ENCODE measurements around the gene SPEM3. TPM values are rescaled to one million over a fixed set of nuclear protein-coding genes. Genes with fewer than 3 reads are reported as not detected.
A peak's percentile ranks its signal among the peaks of the same experiment; 100 is the strongest.

Gene SPEM3
- total RNA-seq, 3 donors from 2014 or later, result not detected

DNA sequence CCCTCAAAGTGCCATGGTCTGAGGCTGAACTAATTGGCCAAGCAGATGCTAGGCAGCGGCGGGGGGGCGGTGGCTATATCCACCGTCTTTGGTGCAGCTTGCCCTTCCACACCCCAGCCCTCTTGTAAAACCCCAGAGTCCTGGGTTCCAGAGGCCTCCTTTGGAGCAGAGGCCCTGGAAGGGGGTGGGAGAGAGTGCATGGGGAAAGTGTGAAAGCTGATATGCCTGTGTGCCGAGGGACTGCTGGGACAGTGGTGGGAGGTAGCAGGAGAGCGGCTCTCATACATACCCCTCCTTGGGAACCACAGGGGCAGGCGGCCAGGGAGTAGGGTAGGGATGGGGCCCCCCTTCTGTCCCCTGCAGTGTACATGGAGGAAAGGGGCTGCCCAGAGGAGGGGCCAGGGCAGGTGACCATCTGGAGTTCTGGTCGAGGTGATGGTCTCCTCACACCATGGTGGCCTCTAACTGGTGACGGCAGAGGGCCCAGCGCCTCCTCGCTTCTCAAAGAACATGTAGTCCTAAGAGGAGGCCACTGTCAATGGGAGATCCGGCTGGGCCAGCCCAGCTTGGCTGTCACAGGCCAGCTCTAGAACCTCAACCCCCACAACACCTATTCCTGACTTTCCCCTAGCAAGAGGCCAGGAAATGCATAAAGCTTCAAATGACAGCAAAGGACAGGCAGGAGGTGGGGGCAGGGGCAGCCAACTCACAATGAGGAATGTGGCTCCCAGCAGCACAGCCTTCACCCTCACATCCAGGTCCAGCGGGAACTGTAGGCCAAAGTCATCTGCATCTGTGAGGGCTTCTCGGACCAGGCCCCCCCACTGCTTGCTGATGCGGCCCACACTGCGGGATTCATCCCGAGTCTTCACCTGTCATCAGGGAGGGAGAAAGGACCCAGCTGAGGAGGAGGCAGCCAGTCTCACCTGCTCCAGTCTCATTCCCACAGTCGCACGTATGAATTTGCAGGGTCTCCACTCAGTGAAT, 38.4 kb upstream of the SPEM3 start:
- Histone ChIP-seq H3K9me3 (no peaks in the 10 kb centered on the region), H3K4me1 (peaks cover 0 to 7% of the 10 kb centered on the region in 2 donors), H3K27ac (no peak overlapping the region), H3K27me3 (no peaks in the 10 kb centered on the region), H3K36me3 (peaks cover 9% of the 10 kb centered on the region), H3K4me3 (no peak overlapping the region)
- intact Hi-C loops (cut with DNase I; ENCODE audit: low total_unique reads), result no loop called here
- TF ChIP-seq POLR2A (IDR thresholded peaks at IDR 0.05), result no peak
- no peak for TF ChIP-seq POLR2AphosphoS5 (IDR thresholded peaks at IDR 0.05)
- TF ChIP-seq, protein P1, sequence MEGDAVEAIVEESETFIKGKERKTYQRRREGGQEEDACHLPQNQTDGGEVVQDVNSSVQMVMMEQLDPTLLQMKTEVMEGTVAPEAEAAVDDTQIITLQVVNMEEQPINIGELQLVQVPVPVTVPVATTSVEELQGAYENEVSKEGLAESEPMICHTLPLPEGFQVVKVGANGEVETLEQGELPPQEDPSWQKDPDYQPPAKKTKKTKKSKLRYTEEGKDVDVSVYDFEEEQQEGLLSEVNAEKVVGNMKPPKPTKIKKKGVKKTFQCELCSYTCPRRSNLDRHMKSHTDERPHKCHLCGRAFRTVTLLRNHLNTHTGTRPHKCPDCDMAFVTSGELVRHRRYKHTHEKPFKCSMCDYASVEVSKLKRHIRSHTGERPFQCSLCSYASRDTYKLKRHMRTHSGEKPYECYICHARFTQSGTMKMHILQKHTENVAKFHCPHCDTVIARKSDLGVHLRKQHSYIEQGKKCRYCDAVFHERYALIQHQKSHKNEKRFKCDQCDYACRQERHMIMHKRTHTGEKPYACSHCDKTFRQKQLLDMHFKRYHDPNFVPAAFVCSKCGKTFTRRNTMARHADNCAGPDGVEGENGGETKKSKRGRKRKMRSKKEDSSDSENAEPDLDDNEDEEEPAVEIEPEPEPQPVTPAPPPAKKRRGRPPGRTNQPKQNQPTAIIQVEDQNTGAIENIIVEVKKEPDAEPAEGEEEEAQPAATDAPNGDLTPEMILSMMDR (IDR thresholded peaks at IDR 0.05), result no peak
- DNase-seq (ENCODE audit: low spot score in 2 of 2), result no peak

DNA sequence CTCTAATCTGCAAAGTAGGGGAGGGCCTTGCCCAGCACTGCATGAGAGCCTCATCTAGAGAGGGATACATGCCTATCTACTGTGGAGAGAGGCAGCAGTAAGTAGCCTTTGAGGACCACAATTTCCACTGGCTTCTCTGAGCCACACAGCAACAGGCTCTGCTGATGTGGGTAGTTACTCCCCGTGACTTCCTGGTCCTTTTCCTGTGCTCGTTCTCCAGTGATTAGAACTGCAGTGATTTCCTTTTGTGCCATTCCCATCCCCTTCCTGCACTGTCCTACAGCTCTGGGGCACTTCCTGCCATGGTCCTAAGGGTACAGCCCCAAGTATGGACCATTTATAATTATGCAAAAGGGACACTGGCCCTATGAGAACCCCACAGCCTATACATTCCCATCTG, 37.4 kb upstream of the SPEM3 start:
- H3K27me3 ChIP-seq, result no peaks in the 10 kb centered on the region
- no peaks in the 10 kb centered on the region for H3K9me3 ChIP-seq
- H3K4me1 ChIP-seq, result peaks cover 0 to 7% of the 10 kb centered on the region in 2 donors
- intact Hi-C loops (cut with DNase I; ENCODE audit: low total_unique reads), result no loop called here
- H3K36me3 ChIP-seq, result peaks cover 9% of the 10 kb centered on the region
- TF ChIP-seq, protein P1 (IDR thresholded peaks at IDR 0.05), result no peak
- TF ChIP-seq POLR2AphosphoS5 (IDR thresholded peaks at IDR 0.05) (no peak), POLR2A (IDR thresholded peaks at IDR 0.05) (no peak)
- H3K27ac ChIP-seq, result peak overlapping the region in 1 of 2 donors; percentile 17
- DNase-seq (ENCODE audit: low spot score in 2 of 2), result no peak
- no peak overlapping the region for H3K4me3 ChIP-seq

DNA sequence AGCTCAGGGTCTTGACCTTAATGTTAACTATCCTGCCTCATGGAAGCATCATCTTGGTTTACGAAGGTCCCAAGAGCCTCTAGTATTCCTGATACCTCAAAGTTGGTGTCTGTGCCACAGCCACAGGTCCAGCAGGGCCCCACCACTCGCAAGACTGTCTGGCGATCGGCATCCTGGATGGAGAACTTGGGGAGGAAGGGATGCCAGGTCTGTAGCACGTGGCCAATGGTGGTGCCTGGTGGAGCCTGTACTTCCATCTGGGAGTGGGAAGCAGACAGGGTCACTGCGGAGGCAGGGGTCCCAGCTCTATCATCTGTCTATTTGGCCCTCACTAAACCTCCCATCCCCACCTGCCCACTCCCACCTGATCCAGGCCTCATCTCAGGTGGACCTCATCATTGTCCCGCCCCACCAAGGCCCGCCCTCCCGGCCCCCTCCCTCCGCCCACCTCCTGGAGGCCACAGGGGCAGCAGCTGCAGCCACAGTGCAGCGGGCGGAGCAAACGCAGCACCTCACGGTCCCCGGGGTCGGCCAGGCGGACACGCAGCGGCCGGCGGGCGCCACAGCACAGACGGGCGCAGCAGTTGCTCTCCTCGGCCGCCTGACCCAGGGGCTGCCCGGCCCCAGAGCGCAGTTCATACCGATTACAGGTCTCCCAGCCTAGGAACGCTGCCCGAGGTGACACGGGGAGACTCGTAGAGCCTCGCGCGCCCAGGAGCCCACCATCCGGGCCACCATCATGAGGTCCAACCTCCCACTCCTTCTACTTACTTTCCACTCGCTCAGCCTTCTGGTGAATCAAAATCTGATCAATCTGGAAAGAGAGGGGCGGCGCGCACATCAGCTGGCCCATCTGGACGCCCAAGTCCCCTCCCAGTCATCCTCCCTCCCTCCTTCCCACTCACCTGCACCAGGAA, 35.7 kb upstream of the SPEM3 start:
- intact Hi-C loops (cut with DNase I; ENCODE audit: low total_unique reads), result no loop called here

DNA sequence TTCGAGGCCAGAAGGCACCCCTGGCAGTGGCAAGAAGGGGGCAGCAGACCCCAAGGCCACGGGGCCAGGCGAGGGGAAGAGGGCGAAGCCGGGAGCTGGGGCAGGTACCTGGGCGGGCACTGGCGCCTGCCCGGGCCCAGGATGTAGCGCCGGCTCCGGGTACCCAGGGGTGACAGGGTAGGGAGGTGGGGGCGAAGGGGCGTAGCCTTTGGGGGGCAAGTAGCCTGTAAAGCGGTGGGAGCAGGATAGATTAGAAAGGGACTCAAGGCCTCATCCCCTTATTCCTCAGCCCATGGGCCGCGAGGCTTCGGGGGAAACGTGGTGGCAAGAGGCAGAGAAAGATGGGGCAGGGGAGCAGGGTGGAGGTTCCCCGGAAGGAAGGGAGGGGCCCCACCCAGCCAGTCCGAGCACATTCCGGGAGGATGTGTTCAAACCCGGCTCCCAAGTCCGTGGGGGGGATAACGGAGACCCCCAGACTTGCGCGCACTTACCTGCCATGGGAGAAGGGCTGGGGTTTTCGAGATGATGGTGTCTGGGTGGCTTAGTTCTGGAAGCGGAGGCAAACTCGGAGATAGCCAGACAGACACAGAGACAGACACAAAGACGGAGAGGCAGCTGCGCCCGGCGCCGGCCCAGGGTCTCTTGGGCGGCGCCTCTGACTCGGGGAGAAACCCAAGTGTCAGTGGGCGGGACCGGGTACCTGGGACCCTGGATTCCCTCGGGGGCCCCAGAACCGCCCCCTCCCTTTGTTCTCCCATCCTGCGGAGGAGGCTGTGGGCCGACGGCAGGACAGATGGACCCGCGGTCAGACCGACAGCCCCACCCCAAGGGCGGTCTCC, 34.8 kb upstream of the SPEM3 start:
- H3K4me3 ChIP-seq, result peak overlapping the region; percentile 85 to 90 (median 90)
- intact Hi-C loops (cut with DNase I; ENCODE audit: low total_unique reads), result no loop called here
- H3K4me1 ChIP-seq, result peaks cover 0 to 7% of the 10 kb centered on the region in 2 donors
- no peaks in the 10 kb centered on the region for H3K9me3 ChIP-seq
- no peak for TF ChIP-seq POLR2A (IDR thresholded peaks at IDR 0.05)
- TF ChIP-seq, protein P1 (IDR thresholded peaks at IDR 0.05), result no peak
- DNase-seq (ENCODE audit: low spot score in 2 of 2), result no peak
- H3K27me3 ChIP-seq, result no peaks in the 10 kb centered on the region
- peak overlapping the region; percentile 89 to 94 for H3K27ac ChIP-seq
- peaks cover 7% of the 10 kb centered on the region for H3K36me3 ChIP-seq

More for the DNA sequence above, 35.7 kb upstream of the SPEM3 start:
- Histone ChIP-seq H3K36me3 (peaks cover 9% of the 10 kb centered on the region), H3K4me1 (peaks cover 0 to 7% of the 10 kb centered on the region in 2 donors), H3K27me3 (no peaks in the 10 kb centered on the region), H3K9me3 (no peaks in the 10 kb centered on the region), H3K4me3 (peak overlapping the region; percentile 85 to 90 (median 90)), H3K27ac (peak overlapping the region in 1 of 2 donors; percentile 94)
- TF ChIP-seq, protein P1 (IDR thresholded peaks at IDR 0.05), result no peak
- TF ChIP-seq POLR2A (IDR thresholded peaks at IDR 0.05), result no peak
- TF ChIP-seq POLR2AphosphoS5 (IDR thresholded peaks at IDR 0.05), result no peak
- DNase-seq (ENCODE audit: low spot score in 2 of 2), result no peak
